SK-N-SH treated with all-trans-retinoic acid at 6 μM for 48 hours (cell line): ENCODE results near the gene CFAP100.

Experiments
- ARNTL ChIP-seq: fragments of 450-650 bp; formaldehyde crosslinking; IDR thresholded peaks from 2 replicates; pipeline ENCODE4 v1.5.0; 2020; ENCODE audit warnings: low read depth, mild to moderate bottlenecking, moderate library complexity, borderline replicate concordance
- BACH2 ChIP-seq: fragments of 250-450 bp; sonication (Bioruptor Pico); IDR thresholded peaks from 2 replicates; pipeline ENCODE4 v1.9.0; 2021; ENCODE audit warnings: mild to moderate bottlenecking, borderline replicate concordance
- CREB5 ChIP-seq: fragments of 250-450 bp; sonication (Bioruptor Pico); IDR thresholded peaks from 2 replicates; pipeline ENCODE4 v1.5.1; 2020; ENCODE audit warnings: low read depth, mild to moderate bottlenecking, moderate library complexity
- CSDC2 ChIP-seq: fragments of 250-450 bp; sonication (Bioruptor Pico); IDR thresholded peaks from 2 replicates; pipeline ENCODE4 v1.5.0; 2020; ENCODE audit warnings: mild to moderate bottlenecking, moderate library complexity
- ESRRG ChIP-seq: fragments of 250-450 bp; sonication (Bioruptor Pico); IDR thresholded peaks from 2 replicates; pipeline ENCODE4 v1.6.1; 2021; ENCODE audit warnings: mild to moderate bottlenecking
- GLIS3 ChIP-seq: fragments of 250-450 bp; sonication (Bioruptor Pico); IDR thresholded peaks from 2 replicates; pipeline ENCODE4 v1.5.0; 2020; ENCODE audit warnings: mild to moderate bottlenecking, moderate library complexity
- ISL1 ChIP-seq: fragments of 250-450 bp; sonication (Bioruptor Pico); IDR thresholded peaks from 2 replicates; pipeline ENCODE4 v2.1.2; 2022; ENCODE audit warnings: mild to moderate bottlenecking, moderate library complexity
- PPARA ChIP-seq: fragments of 250-450 bp; sonication (Bioruptor Pico); IDR thresholded peaks from 2 replicates; pipeline ENCODE4 v1.5.0; 2020; ENCODE audit warnings: mild to moderate bottlenecking, borderline replicate concordance
- RARB ChIP-seq: fragments of 250-450 bp; sonication (Bioruptor Pico); IDR thresholded peaks from 2 replicates; pipeline ENCODE4 v1.8.0; 2021; ENCODE audit warnings: mild to moderate bottlenecking, moderate library complexity
- ZFP3 ChIP-seq: fragments of 250-450 bp; sonication (Bioruptor Pico); IDR thresholded peaks from 2 replicates; pipeline ENCODE4 v1.5.0; 2020; ENCODE audit warnings: mild to moderate bottlenecking, moderate library complexity
- ZFP30 ChIP-seq: fragments of 450-650 bp; formaldehyde crosslinking; IDR thresholded peaks from 2 replicates; pipeline ENCODE4 v1.5.0; 2022; ENCODE audit warnings: mild to moderate bottlenecking, moderate library complexity
- ZNF565 ChIP-seq: fragments of 450-650 bp; formaldehyde crosslinking; conservative IDR thresholded peaks from 2 replicates; pipeline ENCODE4 v1.5.0; 2020; ENCODE audit warnings: low read depth, mild to moderate bottlenecking, moderate library complexity
- TF ChIP-seq, protein P1 (sequence below): fragments of 250-450 bp; sonication (Bioruptor Pico); IDR thresholded peaks from 2 replicates; pipeline ENCODE4 v1.8.0; 2020; ENCODE audit warnings: mild to moderate bottlenecking, moderate library complexity, borderline replicate concordance
- TF ChIP-seq, protein P2 (sequence below): fragments of 250-450 bp; sonication (Bioruptor Pico); IDR thresholded peaks from 2 replicates; pipeline ENCODE4 v1.8.0; 2021; ENCODE audit warnings: low read depth, mild to moderate bottlenecking, moderate library complexity, borderline replicate concordance

DNA sequence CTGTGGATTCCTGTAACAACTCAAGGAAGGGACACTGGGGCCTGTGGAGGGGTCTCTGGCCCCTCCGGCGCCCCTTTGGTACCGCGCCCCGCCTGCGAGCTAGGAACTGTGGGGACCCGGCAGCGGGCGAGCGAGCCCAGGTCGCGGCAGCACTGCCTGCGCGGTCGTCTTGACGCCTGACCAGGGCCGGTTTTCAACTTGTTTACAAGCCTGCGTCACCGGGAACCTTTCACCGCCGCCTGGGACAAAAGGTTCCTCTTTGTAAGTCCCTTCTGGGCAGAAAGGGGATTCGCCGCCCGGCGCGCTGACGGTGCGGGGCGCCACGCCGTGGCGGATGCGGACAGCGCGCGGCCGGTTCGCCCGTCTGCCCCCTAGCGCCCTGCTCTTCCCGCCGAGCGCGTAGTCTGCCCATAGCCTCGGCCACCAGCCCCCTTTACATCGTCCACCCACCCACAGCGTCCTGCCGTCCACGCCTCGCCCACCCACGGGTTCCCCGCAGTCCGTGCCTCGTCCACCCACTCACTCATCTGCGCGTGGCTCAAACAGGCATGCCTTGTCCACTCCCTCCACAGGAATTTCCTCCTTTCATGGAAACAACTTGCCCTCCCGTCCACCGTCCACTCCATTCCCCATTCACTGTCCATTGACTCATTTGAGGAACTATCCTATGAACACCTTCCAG, 5.5 kb upstream of the CFAP100 start:
- TF ChIP-seq, protein P1, sequence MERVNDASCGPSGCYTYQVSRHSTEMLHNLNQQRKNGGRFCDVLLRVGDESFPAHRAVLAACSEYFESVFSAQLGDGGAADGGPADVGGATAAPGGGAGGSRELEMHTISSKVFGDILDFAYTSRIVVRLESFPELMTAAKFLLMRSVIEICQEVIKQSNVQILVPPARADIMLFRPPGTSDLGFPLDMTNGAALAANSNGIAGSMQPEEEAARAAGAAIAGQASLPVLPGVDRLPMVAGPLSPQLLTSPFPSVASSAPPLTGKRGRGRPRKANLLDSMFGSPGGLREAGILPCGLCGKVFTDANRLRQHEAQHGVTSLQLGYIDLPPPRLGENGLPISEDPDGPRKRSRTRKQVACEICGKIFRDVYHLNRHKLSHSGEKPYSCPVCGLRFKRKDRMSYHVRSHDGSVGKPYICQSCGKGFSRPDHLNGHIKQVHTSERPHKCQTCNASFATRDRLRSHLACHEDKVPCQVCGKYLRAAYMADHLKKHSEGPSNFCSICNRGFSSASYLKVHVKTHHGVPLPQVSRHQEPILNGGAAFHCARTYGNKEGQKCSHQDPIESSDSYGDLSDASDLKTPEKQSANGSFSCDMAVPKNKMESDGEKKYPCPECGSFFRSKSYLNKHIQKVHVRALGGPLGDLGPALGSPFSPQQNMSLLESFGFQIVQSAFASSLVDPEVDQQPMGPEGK (CRISPR knock-in tag): no peak
- TF ChIP-seq ZFP3 (CRISPR knock-in tag) (no peak), RARB (CRISPR knock-in tag) (no peak), ZNF565 (CRISPR knock-in tag) (no peak), CREB5 (CRISPR knock-in tag) (no peak), GLIS3 (CRISPR knock-in tag) (no peak), ZFP30 (CRISPR knock-in tag) (no peak), CSDC2 (CRISPR knock-in tag) (no peak), PPARA (no peak), ISL1 (CRISPR knock-in tag) (no peak), BACH2 (CRISPR knock-in tag) (no peak), ARNTL (CRISPR knock-in tag) (no peak), ESRRG (CRISPR knock-in tag) (no peak)
- TF ChIP-seq, protein P2, sequence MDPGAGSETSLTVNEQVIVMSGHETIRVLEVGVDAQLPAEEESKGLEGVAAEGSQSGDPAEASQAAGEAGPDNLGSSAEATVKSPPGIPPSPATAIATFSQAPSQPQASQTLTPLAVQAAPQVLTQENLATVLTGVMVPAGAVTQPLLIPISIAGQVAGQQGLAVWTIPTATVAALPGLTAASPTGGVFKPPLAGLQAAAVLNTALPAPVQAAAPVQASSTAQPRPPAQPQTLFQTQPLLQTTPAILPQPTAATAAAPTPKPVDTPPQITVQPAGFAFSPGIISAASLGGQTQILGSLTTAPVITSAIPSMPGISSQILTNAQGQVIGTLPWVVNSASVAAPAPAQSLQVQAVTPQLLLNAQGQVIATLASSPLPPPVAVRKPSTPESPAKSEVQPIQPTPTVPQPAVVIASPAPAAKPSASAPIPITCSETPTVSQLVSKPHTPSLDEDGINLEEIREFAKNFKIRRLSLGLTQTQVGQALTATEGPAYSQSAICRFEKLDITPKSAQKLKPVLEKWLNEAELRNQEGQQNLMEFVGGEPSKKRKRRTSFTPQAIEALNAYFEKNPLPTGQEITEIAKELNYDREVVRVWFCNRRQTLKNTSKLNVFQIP (CRISPR knock-in tag): no peak
